UCSD-AML1 (cell line): ENCODE measurements around the gene FSTL5.

ENCODE experiments used
- DNase-seq: peaks from one replicate; lab custom pipeline; 2025; ENCODE audit not compliant: unreplicated experiment; lab: John Stamatoyannopoulos, UW

FSTL5 gene

DNA sequence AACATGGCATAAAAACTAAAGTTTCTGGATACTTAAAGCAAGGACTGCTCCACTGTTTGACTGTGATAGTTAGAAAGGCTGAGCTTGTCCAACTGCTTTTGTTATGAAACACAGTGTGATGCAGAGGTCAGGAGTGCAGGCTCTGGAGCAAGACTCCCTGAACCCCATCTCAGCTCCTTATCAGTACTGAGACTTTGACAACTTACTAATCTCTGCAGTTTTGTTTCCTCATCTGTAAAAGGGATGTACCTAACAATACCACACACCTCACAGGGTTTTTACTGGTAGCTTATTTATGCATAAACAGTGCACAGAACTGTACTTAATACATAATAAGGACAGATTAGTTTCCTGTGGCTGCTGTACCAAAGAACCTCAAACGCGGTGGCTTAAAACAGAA is 804.3 kb downstream of the FSTL5 start:
- no peak for DNase-seq

DNA sequence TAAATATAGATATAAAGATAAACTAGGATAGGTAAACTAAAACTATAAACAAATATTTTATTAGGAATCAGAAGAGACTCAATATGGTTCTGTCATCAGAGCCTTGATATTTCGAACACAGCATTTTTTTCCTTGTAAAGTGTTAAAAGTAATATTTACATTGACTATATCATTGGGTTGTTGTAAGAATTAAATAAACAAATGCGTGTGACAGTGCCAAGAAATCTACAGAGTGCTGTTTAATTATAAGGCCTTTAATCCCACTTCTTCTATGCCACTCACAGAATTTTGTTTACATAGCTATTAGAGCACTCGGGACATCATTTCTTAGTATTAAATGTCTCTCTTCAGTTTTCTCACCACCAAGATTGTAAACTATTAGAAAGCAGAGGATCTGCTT is 807.4 kb downstream of the FSTL5 start:
- DNase-seq: no peak

DNA sequence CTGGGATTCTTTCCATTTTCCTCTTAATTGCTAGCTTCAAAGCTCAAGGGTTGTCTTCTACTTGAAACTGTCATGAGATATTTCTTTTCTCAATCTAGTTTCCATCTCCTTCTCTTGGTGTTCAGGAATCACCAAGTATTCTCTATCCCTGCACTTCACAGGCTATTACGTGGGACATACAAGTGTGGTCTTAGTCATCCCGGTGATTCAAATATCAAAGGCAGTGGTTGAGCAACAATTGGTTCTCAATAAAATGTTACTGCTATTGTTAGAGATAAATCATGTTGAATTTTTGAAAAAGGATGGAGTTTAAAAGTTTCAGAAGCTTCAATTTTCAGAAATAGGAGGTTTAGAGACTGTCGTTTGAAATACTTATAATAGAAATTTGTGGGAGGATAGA is 812.9 kb downstream of the FSTL5 start:
- no peak for DNase-seq

DNA sequence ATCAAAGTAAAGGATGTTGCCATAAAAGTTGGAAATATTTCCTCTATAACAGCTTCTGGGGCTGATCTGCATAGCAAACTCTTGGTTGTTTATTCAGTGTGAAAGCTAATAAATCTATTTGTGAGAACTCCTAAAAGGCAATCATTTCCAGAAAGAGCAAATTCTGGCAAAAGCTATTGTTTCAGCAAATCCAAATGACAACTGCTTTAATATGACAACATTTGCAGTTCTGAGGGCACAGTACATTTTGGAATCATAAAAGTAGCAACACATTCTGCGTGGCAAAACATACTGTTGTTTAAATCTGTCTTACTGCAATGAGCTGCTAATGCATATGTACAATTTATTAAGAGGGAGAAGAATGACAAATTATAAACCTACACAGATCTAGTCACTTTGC is 818.1 kb downstream of the FSTL5 start:
- no peak for DNase-seq

DNA sequence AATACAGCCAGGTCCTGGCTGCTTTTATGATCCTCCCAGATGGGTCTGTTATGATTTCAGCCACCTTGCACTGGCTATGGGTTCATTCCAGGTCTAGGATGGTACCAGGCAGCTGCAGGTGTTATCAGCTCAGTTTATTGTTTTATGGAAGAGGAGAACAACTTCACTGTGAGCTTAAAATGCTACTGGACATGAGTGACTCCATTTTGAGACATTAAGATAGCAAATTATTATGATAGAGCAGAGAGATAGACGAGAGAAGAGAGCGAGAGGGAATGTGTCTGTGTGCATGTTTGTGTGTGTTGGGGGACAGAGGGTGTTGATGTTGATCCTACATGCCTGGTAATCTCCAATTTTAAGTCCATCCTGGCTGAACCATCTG is 820.2 kb downstream of the FSTL5 start:
- DNase-seq: no peak

DNA sequence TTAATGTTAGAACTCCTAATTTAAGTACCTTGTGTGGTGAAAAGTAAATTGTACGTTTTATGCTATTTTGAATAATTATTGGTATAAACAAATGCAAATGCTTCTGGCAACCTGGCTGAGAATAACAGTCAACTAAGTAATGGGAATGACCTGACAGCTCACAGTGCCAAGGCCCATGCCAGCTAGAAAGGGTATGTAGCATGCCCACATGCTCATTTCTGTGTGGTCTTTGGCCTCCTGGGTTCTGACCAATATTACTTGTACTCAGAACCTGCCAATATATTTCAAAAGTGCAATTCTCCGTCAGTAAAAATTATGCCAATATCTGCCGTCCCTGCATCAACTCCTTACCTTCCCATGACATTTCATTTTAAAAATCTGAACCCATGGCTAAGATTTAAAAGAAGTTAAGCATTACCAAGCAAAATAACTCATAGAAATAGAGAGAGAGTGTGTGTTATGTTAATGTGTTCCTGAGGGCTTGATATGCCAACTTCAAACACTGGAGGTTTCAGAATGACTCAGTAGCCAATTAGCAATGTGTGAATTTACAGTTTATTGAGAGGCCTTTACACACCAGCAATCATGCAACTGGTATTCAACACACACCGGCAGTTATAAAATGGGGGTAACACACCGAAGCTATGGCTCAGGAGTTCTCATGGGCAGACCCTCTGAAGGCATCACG is 820.8 kb downstream of the FSTL5 start:
- no peak for DNase-seq

DNA sequence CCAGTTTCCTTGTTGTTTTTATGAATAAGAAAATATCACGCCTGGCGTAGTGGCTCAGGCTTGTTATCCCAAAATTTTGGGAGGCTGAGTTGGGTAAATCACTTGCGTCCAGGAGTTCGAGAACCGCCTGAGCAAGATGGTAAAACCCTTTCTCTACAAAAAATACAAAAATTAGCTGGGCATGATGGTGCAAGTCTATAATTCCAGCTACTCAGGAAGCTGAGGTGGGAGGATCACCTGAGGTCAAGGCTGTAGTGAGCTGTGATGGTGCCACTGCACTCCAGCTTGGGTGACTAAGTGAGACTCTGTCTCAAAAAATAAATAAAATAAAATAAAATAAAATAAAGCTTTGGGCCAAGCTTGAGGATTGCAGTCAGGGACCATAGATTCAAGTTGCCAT is 827.2 kb downstream of the FSTL5 start:
- no peak for DNase-seq

DNA sequence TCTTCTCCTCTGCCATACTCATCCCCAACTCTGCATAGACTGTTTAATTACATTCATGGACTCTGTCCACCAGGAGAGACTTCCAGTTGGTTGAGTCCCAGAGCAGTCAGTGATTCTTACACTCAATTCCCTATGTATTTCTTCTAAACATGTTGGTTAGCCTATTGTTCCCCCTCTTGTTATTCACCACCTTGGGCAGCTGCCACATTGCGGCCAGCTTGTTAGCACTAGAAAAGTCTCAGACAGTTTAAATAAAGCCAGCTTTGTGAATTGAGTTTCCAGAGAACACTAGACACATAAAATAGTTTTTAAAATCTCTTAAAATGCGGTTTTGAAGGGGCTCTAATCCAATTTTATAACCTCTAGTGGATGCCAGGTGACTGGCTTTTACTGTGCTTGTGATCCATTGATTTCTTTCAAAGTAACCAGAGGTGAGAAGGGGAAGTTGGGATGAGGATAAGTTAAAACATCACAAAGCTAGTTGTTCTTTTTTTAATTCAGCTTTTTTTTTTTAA is 827.7 kb downstream of the FSTL5 start:
- no peak for DNase-seq
